Karpas-422 (cell line): ENCODE results near the gene SEC14L1. TPM values are rescaled to one million over a fixed set of nuclear protein-coding genes. Genes with fewer than 3 reads are reported as not detected.

Source experiments
- DNase-seq: peaks from one replicate; pipeline ENCODE4 v3.0.0-alpha.2; 2015
- H2AFZ ChIP-seq: fragments of 200-600 bp; sonication (generic); 2 replicates; pipeline ENCODE4 v1.6.1; 2014; ENCODE audit warnings: antibody characterized with exemption, low read length, mixed read lengths
- H3K27ac ChIP-seq: fragments of 200-600 bp; sonication (generic); 2 replicates; pipeline ENCODE4 v1.5.1; 2014; ENCODE audit warnings: mild to moderate bottlenecking, low read length, moderate library complexity
- H3K27me3 ChIP-seq: fragments of 200-600 bp; sonication (generic); 2 replicates; pipeline ENCODE4 v1.6.1; 2014; ENCODE audit warnings: low read length, mixed read lengths
- H3K36me3 ChIP-seq: fragments of 200-600 bp; sonication (generic); 2 replicates; pipeline ENCODE4 v1.6.1; 2014; ENCODE audit warnings: low read length, mixed read lengths; ENCODE audit not compliant: insufficient read depth
- H3K4me1 ChIP-seq: fragments of 200-600 bp; sonication (generic); 2 replicates; pipeline ENCODE4 v1.6.1; 2014; ENCODE audit warnings: mild to moderate bottlenecking, low read length, mixed read lengths
- H3K4me2 ChIP-seq: fragments of 200-600 bp; sonication (generic); 2 replicates; pipeline ENCODE4 v1.6.1; 2014; ENCODE audit warnings: low read length, low read depth, mild to moderate bottlenecking; ENCODE audit not compliant: poor library complexity, severe bottlenecking
- H3K4me3 ChIP-seq: fragments of 200-600 bp; sonication (generic); 2 replicates; pipeline ENCODE4 v1.5.1; 2014; ENCODE audit warnings: mild to moderate bottlenecking, antibody characterized with exemption, low read length, mixed read lengths
- H3K79me2 ChIP-seq: fragments of 200-600 bp; sonication (generic); 2 replicates; pipeline ENCODE4 v1.6.1; 2014; ENCODE audit warnings: mild to moderate bottlenecking, low read length, mixed read lengths
- H3K9ac ChIP-seq: fragments of 200-600 bp; sonication (generic); 2 replicates; pipeline ENCODE4 v1.6.0; 2014; ENCODE audit warnings: low read length
- H3K9me2 ChIP-seq: fragments of 200-600 bp; sonication (generic), shearing (Covaris generic); replicated peaks from 2 replicates; pipeline ENCODE4 v1.6.0; 2014; ENCODE audit warnings: mild to moderate bottlenecking, low read length, moderate library complexity; ENCODE audit not compliant: insufficient read depth
- H3K9me3 ChIP-seq: fragments of 300-700, 200-600 bp; sonication (generic); 2 replicates; pipeline ENCODE4 v1.6.1; 2014; ENCODE audit warnings: low read length, mixed read lengths
- H4K20me1 ChIP-seq: fragments of 200-600 bp; sonication (generic); 2 replicates; pipeline ENCODE4 v1.6.1; 2014; ENCODE audit warnings: mild to moderate bottlenecking, antibody characterized with exemption, low read length, low read depth; ENCODE audit not compliant: insufficient read depth
- total RNA-seq: library from RNA; depleted of rRNA; stranded (reverse); fragments of >200 nt; shearing (Covaris generic); gene quantifications from 2 replicates; pipeline ENCODE4 v1.2.3, GENCODE V29; 2014; ENCODE audit warnings: low replicate concordance

SEC14L1 gene
- total RNA-seq, 1 experiment from 2014 or later, result 32.0 TPM

DNA sequence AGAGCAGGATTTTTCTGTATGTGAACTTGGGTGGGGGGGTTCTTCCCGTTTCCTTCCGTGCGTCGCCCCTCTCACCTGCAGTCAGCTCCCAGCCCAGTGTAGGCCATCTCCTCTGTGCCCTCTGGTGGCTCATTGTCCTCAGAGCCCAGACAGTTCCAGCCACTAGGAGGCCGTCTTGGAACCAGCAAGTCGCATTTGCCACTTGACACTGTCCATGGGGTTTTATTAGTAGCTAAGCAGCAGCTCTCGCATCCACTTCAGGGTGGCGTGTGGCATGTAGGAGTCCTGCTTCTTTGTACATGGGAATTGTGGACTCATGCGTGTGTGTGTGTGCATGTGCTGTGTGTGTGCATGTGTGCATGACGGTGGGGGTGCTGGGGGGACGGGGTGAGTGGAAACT is 74.0 kb downstream of the SEC14L1 start:
- H4K20me1 ChIP-seq, result no peaks in the 10 kb centered on the region
- peak; percentile 79 for DNase-seq
- no peaks in the 10 kb centered on the region for H3K9me2 ChIP-seq
- no peak overlapping the region for H3K27ac ChIP-seq
- no peaks in the 10 kb centered on the region for H3K27me3 ChIP-seq
- H3K4me3 ChIP-seq, result no peak overlapping the region
- no peak overlapping the region for H3K4me2 ChIP-seq
- peaks cover 48% of the 10 kb centered on the region for H3K4me1 ChIP-seq
- H3K79me2 ChIP-seq, result peaks cover 14% of the 10 kb centered on the region
- no peak overlapping the region for H3K9ac ChIP-seq
- H3K36me3 ChIP-seq, result peaks cover 27% of the 10 kb centered on the region
- H2AFZ ChIP-seq, result no peak overlapping the region
- H3K9me3 ChIP-seq, result no peaks in the 10 kb centered on the region

- peaks cover 26% of the 10 kb centered on the region for H3K36me3 ChIP-seq
- H3K4me1 ChIP-seq, result peaks cover 43% of the 10 kb centered on the region
- no peak overlapping the region for H3K4me3 ChIP-seq
- H3K9ac ChIP-seq, result no peak overlapping the region
- peaks cover 14% of the 10 kb centered on the region for H3K79me2 ChIP-seq
- H3K9me2 ChIP-seq, result no peaks in the 10 kb centered on the region
- H3K9me3 ChIP-seq, result no peaks in the 10 kb centered on the region
- no peak overlapping the region for H3K27ac ChIP-seq
- H3K4me2 ChIP-seq, result no peak overlapping the region
- H3K27me3 ChIP-seq, result no peaks in the 10 kb centered on the region
- H4K20me1 ChIP-seq, result no peaks in the 10 kb centered on the region
- no peak overlapping the region for H2AFZ ChIP-seq
- no peak for DNase-seq
Measured at GRCh38 chr17:77215281-77215680, 74.5 kb downstream of the SEC14L1 start.

- no peak overlapping the region for H3K27ac ChIP-seq
- peaks cover 14% of the 10 kb centered on the region for H3K79me2 ChIP-seq
- H3K36me3 ChIP-seq, result peaks cover 26% of the 10 kb centered on the region
- no peak overlapping the region for H3K4me3 ChIP-seq
- peaks cover 35% of the 10 kb centered on the region for H3K4me1 ChIP-seq
- H3K9ac ChIP-seq, result no peak overlapping the region
- H3K9me2 ChIP-seq, result no peaks in the 10 kb centered on the region
- H2AFZ ChIP-seq, result no peak overlapping the region
- DNase-seq, result no peak
- H3K27me3 ChIP-seq, result no peaks in the 10 kb centered on the region
- no peaks in the 10 kb centered on the region for H4K20me1 ChIP-seq
- no peaks in the 10 kb centered on the region for H3K9me3 ChIP-seq
- no peak overlapping the region for H3K4me2 ChIP-seq
Measured at GRCh38 chr17:77216486-77216885, 75.7 kb downstream of the SEC14L1 start.

DNA sequence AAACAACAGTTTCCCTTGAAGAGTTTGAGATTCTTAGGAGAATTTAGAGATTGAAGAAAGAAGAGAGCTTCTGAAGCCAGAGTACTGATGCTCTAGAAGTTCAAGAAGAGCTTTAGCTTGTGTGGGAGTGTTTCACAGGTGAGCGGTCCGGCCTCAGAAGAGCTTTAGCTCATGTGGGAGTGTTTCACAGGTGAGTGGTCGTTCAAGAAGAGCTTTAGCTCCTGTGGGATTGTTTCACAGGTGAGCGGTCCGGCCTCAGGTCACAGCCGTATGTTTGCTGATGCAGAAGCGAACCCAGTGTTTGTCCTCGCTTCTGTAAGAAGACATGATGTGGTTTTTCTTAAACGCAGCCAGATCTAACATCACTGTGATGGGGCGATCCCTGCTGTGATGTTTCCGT is 76.4 kb downstream of the SEC14L1 start:
- Histone ChIP-seq H2AFZ (no peak overlapping the region), H3K4me2 (no peak overlapping the region), H3K9me2 (no peaks in the 10 kb centered on the region), H3K9me3 (no peaks in the 10 kb centered on the region), H3K9ac (no peak overlapping the region), H3K4me3 (no peak overlapping the region), H3K27me3 (no peaks in the 10 kb centered on the region), H4K20me1 (no peaks in the 10 kb centered on the region), H3K27ac (no peak overlapping the region), H3K36me3 (peaks cover 26% of the 10 kb centered on the region), H3K79me2 (peaks cover 14% of the 10 kb centered on the region), H3K4me1 (peaks cover 29% of the 10 kb centered on the region)
- DNase-seq, result no peak

GRCh38 chr17:77217566-77217965 is 76.8 kb downstream of the SEC14L1 start:
- no peak for DNase-seq
- H3K79me2 ChIP-seq, result peaks cover 14% of the 10 kb centered on the region
- H2AFZ ChIP-seq, result no peak overlapping the region
- no peaks in the 10 kb centered on the region for H3K9me2 ChIP-seq
- H4K20me1 ChIP-seq, result no peaks in the 10 kb centered on the region
- H3K9ac ChIP-seq, result no peak overlapping the region
- H3K4me3 ChIP-seq, result no peak overlapping the region
- no peaks in the 10 kb centered on the region for H3K9me3 ChIP-seq
- H3K27ac ChIP-seq, result no peak overlapping the region
- no peaks in the 10 kb centered on the region for H3K27me3 ChIP-seq
- peaks cover 26% of the 10 kb centered on the region for H3K36me3 ChIP-seq
- H3K4me2 ChIP-seq, result no peak overlapping the region
- peaks cover 24% of the 10 kb centered on the region for H3K4me1 ChIP-seq

DNA sequence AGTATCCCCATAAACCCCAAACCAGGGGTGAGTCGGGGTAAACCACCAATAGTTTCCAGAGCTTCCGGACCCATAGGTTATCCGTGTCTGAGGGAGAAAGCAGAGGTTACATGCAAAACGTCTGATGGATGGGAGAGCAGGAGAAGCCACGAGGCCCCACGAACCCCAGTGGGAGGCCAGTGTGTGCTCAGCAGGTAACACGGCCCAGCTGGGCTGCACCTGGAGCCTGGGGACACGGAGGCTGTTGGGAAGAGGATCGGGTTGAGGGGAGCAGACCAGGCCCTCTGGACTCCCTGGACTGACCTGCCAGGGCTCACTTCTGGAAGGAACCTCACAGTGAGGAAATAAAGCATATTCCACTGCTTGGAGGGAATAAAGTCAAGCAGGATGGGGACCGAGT is 78.1 kb downstream of the SEC14L1 start:
- DNase-seq, result no peak

GRCh38 chr17:77222356-77222755 is 81.6 kb downstream of the SEC14L1 start:
- H2AFZ ChIP-seq, result no peak overlapping the region
- H3K9me2 ChIP-seq, result no peaks in the 10 kb centered on the region
- H3K27me3 ChIP-seq, result no peaks in the 10 kb centered on the region
- H3K9ac ChIP-seq, result no peak overlapping the region
- H3K9me3 ChIP-seq, result no peaks in the 10 kb centered on the region; the same call in 1 of the 2 replicates
- no peaks in the 10 kb centered on the region for H3K79me2 ChIP-seq
- H3K4me1 ChIP-seq, result peaks cover 4% of the 10 kb centered on the region
- no peak overlapping the region for H3K27ac ChIP-seq
- no peaks in the 10 kb centered on the region for H4K20me1 ChIP-seq
- H3K4me2 ChIP-seq, result no peak overlapping the region
- DNase-seq, result no peak
- peaks cover 4% of the 10 kb centered on the region; the same call in 1 of the 2 replicates for H3K36me3 ChIP-seq
- H3K4me3 ChIP-seq, result no peak overlapping the region

More for the DNA sequence above, 78.1 kb downstream of the SEC14L1 start:
- Histone ChIP-seq H3K27me3 (no peaks in the 10 kb centered on the region), H3K4me2 (no peak overlapping the region), H3K4me3 (no peak overlapping the region), H3K9ac (no peak overlapping the region), H2AFZ (no peak overlapping the region), H3K9me3 (no peaks in the 10 kb centered on the region), H3K4me1 (peaks cover 11% of the 10 kb centered on the region), H4K20me1 (no peaks in the 10 kb centered on the region), H3K79me2 (0 out of 2 replicates have a peak, but pooled peaks cover 5% of the 10 kb centered on the region), H3K27ac (no peak overlapping the region), H3K9me2 (no peaks in the 10 kb centered on the region), H3K36me3 (peaks cover 20% of the 10 kb centered on the region)

- Histone ChIP-seq H3K27ac (no peak overlapping the region), H3K36me3 (no peaks in the 10 kb centered on the region)
Measured at GRCh38 chr17:77223642-77224420, 83.1 kb downstream of the SEC14L1 start.

More at GRCh38 chr17:77223642-77224420, 83.1 kb downstream of the SEC14L1 start:
- H3K79me2 ChIP-seq, result no peaks in the 10 kb centered on the region
- no peak overlapping the region for H3K4me2 ChIP-seq
- DNase-seq, result no peak
- H3K4me3 ChIP-seq, result no peak overlapping the region
- H3K9ac ChIP-seq, result no peak overlapping the region
- H4K20me1 ChIP-seq, result no peaks in the 10 kb centered on the region
- no peaks in the 10 kb centered on the region; the same call in 1 of the 2 replicates for H3K9me3 ChIP-seq
- peaks cover 4% of the 10 kb centered on the region for H3K4me1 ChIP-seq
- no peaks in the 10 kb centered on the region for H3K9me2 ChIP-seq
- no peak overlapping the region for H2AFZ ChIP-seq
- H3K27me3 ChIP-seq, result no peaks in the 10 kb centered on the region
